GM18868 (cell line): Measurements from ENCODE around the gene TRRAP.

ENCODE experiments used
- ATAC-seq: cut with Tn5 transposase; IDR thresholded peaks from one replicate; pipeline ENCODE4 v1.9.1; 2021; ENCODE audit warnings: mild to moderate bottlenecking, moderate library complexity; ENCODE audit not compliant: unreplicated experiment

TRRAP gene

DNA sequence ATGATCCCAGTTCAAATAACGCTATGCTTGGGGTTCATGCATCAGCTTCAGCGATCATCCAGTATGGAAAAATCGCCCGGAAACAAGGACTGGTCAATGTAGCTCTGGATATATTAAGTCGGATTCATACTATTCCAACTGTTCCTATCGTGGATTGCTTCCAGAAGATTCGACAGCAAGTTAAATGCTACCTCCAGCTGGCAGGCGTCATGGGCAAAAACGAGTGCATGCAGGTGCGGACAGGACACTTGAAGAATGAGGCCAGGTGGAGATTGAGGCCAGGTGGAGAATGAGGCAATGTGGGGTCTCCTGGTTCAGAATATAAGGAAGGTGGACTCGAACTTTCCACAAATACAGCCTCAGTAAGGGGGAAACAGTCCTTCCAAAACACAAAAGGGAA lies 105.8 kb downstream of the TRRAP start:
- no peak for ATAC-seq

DNA sequence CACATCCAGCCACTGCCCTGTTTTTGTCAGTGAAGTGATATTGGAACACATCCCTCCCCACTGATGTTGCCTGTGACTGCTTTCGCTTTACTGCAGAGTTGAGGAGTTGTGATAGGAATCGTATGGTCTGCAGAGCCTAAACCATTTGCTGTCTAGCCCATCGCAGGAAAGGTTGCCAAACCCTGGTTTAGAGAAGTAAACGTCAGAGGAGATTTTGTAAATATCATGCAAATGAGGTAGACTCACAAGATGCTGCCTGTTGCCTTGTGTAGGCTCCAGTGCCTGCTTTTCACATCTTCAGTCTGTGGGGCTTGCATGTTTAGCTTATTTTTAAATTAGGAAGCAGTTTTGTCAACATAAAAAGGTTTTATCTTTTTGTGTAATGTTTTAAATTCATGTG lies 107.1 kb downstream of the TRRAP start:
- no peak for ATAC-seq

DNA sequence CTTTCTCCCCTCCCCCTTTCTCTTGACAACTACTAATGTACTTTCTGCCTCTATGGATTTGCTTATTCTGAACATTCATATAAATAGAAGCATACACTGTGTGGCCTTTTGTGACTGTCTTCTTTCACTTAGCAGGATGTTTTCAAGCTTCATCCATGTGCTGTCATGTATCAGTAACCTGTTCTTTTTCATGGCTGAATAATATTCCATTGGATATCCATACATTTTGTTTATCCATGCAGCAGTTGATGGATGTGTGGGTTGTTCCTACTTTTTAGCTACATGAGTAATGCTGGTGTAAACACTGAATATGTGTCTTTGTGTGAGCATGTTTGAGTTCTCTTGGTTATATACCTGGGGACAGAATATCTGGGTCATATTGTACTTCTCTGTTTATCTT lies 107.6 kb downstream of the TRRAP start:
- ATAC-seq = no peak

DNA sequence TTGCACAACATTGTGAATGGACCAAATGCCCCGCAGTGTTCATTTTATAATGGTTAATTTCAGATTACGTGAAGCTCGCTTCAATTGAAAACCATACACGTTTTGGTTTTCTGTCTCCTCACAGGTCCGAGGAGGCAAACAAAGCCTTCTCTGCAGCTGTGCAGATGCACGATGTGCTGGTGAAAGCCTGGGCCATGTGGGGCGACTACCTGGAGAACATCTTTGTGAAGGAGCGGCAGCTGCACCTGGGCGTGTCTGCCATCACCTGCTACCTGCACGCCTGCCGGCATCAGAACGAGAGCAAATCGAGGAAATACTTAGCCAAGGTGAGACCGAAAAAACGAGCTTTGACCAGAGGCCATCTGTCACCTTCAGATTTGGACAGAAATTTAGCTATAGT lies 110.3 kb downstream of the TRRAP start:
- ATAC-seq = no peak

DNA sequence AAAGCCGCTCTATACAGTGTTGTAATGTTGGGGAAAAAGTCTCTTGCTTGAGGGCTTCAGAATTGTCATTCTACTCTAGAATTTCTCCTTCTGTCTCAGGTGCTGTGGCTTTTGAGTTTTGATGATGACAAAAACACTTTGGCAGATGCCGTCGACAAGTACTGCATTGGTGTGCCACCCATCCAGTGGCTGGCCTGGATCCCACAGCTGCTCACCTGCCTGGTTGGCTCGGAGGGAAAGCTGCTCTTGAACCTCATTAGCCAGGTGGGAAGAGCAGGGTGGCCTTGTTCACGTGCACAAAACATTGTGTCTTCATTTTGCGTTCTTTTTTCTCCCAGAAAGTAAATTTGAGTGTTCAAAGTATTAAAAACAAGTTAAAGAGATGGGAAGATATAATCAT lies 112.0 kb downstream of the TRRAP start:
- ATAC-seq = no peak

DNA sequence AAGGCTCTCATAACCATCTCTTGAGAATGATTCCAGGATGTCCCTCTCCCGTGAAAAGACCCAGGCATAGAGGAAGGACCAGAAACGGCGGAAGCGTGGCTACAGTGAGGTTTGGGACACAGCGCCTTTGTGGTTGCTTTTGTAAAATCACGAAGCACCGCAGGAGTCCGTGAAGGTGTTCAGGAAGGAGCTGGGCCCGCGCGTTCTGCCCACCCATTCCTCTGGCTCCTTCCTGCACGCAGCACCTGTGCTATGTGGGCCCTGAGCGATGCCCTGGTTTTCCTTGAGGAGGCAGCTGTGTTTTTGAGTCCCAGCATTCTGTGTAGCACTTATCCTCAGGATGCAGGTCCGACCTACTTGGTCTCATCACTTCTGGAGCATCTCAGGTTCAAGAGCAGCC lies 112.8 kb downstream of the TRRAP start:
- ATAC-seq = no peak

DNA sequence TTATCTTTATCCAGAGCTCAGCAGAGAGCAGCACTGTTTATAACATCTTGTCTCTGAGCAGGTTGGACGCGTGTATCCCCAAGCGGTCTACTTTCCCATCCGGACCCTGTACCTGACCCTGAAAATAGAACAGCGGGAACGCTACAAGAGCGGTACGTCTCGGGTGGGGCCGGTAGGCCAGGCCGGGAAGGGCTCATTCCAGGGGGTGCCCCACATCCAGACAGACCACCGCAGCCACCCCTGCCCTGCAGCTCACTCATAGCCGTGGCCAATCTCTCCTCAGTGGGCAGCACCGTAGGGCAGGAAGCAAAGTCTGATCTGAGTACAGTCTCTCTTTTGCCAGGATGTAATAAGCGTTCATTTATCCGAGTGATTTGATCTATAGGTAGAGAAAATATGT lies 113.7 kb downstream of the TRRAP start:
- no peak for ATAC-seq

DNA sequence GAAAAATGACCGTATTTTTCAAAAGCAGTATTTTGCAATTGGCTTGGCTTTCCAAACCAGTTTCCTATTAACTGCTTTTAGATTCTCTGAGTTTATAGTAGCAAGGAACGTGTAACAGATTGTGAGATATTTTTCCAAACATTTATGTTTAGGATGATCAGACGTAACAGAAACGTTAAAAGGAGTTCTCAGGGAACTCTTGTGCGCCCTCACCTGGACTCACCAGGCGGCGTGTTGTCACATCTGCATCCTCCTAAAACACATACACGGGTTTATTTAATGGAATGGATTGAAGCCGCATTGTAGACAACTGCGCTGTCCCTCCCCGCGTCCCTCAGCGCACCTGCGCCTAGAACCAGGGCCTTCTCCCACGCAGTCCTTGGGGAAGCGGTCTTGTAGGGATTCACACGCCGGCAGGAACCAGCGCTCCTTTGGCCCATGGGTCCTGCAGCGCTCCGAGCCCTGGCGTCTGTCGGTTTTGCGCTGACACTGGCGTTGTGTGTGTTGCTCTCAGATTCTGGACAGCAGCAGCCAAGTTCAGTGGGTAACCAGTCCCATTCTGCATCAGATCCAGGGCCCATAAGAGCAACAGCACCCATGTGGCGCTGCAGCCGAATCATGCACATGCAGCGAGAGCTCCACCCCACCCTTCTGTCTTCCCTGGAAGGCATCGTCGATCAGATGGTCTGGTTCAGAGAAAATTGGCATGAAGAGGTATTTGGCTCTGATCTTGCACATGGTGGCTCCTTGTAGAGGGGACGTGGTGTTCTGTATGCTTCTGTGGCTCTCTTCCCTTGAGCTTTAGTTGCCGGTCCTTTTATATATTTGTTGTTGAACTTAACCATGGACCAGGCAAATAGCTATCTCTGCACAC lies 114.9 kb downstream of the TRRAP start:
- no peak for ATAC-seq

DNA sequence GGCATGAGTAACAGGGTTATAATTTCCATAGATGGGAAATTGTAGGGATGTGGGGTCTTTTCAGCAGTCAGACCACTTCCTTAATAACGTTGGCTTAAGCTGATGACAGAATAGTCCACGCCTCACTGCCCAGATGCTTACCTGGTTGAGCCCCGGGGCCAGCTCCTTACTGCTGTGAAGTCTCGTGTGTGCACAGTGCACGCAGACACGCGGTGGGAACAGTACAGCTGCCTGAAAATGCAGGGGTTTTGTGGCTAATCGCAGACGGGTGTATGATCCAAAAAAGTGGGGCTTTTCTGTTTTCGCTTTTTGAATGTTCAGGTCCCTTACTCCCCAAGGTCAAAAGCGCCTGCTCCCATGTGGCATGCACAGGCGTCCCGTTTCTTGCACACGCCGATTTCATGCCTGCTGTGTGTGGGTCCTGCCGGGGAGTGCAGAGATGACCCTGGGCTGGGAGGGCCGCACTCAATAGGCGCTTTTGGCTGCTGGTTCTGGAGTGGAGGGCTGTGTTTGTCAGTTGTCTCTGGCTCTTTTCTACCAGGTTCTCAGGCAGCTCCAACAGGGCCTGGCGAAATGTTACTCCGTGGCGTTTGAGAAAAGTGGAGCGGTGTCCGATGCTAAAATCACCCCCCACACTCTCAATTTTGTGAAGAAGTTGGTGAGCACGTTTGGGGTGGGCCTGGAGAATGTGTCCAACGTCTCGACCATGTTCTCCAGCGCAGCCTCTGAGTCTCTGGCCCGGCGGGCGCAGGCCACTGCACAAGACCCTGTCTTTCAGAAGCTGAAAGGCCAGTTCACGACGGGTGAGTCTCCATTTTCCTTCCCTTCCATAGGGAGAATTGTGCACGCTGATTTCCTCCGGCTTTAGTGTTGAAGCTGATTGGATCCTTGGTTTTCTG lies 116.0 kb downstream of the TRRAP start:
- no peak for ATAC-seq

DNA sequence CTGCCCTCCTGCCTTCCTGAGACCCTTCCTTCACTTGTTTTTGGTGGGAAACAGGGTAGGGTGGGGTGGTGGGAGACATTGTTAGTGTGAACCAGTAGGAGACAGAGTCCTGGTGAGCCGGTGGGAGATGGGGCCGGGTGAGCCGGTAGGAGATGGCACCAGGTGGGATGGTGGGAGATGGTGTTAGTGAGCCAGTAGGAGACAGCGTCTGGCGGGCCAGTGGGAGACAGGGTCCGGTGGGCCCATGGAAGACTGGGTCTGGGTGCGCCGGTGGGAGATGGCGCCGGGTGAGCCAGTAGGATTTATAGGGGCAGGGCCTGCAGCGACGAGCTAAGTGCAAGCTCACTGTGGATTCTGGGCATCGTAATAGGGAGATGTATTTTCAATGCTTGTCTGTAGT lies 116.8 kb downstream of the TRRAP start:
- no peak for ATAC-seq

DNA sequence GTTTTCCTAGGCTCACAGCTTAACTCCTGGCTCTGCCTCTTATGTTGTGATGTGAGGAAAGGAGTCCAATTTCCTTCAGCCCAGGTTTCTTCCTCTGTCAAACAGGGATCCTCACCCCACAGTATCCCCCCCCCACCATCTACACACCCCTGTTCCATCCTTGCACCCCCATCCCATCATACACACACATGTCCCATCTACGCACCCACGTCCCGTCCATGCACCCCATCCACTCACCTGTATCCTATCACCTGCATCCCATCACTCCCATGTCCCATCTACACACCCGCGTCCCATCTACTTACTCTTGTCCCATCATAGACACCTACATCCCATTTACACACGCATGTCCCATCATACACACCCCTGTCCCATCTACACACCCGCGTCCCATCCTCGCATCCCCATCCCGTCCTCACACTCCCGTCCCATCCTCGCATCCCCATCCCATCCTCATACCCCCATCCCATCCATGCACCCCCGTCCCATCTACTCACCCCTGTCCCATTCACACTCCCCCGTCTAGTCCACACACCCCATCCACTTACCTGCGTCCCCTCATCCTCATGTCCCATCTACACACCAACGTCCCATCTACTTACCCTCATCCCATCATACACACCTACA lies 117.3 kb downstream of the TRRAP start:
- ATAC-seq = no peak

DNA sequence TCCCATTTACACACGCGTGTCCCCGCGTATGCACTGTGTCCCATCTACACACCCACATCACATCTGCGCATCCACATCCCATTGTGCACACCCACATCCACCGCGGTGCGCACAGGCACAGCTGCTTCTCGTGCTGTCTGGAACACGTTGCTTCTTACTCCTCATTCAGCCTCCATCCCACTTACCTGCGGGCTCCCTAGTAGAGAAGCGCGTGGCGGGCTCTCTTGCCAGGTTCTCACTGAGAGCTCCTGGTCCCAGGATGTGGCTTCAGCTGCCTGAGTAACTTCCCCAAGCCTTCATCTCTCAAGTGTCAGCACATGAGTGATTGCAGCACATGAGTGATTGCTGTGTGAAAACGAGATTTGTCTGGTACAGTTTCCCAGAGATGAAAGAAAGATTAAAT lies 117.8 kb downstream of the TRRAP start:
- ATAC-seq = peak; percentile 79

DNA sequence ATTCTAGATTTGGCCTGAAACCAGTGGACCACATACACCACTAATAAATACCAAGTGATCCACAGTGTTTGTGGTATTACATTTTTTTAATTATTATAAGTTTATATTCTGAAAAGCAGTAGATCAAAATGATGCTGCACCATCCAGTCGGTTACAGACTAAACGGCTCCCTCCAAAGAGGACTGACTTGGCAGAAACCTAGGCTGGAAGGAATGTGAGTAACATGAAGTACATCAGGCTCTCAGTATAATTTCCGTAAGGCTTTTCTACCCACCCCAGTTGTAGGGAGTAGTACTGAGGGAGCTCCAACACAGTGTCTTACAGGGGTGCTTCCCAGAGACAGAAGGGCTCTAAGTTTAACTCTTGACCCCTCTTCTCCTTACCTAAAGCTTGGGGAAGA lies 119.5 kb downstream of the TRRAP start:
- ATAC-seq = no peak

DNA sequence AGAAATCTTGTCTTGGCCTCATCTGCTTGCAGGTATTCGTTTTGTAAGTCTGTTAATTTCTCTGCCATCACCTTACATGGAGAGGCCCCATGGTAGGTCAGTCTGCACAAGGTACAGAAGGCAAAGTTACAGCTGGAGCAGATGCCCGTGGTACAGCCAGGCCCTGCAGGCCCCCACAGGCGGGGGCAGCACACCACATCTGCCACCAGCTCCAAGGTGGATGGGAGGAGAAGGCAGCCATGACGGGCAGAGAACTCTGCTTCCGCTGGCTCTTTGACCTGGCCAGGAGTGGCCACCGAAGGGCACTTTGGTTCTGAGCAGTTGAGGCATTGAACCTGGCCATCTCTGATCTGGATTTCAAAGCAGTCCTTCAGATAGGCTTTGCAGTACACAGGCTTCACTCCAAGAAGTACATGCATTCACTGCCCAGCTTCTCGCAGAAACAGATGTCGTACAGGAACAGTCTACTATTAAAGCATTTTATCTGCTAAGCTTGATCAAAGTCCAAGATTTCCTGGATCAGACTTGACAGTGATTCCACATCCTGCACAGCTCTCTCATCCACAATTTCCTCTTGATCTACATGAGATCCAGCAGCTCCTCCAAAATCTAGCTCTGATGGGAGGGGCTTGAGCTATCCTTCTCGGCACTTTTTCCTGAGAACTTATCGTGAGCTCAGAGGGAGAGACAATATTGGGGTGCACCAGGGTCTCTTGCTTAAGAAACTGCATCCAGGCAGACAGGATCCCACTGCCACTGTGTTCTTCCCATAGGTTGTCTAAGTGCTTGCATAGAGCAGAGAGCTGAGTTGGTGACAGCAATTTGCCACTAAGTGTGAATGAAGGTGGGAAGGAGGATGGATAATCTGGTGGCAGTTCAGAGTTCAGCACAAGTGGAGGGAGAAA lies 120.7 kb downstream of the TRRAP start:
- ATAC-seq = no peak

DNA sequence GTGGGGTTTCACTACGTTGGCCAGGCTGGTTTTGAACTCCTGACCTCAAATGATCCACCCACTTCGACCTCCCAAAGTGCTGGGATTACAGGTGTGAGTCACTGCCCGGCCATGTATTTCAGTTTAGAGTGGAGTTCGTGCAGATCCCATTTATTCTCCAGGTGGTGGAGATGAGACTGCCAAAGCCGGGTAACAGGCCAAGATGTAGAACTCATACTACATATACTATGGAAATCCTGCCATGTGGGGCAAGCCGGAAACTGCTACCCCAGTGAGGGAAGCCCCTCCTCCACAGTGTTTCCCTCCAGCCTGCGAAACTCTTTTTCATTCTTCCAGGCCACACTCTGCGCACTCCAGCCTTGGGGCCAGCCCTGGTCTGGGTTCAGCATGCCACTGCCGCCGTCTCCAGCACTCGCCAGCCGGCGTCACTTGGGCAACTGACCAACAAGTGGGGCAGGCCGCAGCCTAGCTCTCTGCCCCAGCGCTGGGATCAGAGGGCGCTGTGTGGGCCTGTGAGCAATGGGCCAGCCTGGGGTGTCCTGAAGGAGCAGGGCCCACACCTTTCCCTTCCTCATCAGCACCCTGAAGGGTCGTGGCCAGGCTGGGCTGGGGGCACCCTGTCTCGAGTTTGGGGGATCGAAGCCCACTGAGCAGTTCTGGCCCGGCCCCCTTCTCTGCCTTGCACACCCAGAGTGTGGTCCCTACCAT lies 122.0 kb downstream of the TRRAP start:
- no peak for ATAC-seq

DNA sequence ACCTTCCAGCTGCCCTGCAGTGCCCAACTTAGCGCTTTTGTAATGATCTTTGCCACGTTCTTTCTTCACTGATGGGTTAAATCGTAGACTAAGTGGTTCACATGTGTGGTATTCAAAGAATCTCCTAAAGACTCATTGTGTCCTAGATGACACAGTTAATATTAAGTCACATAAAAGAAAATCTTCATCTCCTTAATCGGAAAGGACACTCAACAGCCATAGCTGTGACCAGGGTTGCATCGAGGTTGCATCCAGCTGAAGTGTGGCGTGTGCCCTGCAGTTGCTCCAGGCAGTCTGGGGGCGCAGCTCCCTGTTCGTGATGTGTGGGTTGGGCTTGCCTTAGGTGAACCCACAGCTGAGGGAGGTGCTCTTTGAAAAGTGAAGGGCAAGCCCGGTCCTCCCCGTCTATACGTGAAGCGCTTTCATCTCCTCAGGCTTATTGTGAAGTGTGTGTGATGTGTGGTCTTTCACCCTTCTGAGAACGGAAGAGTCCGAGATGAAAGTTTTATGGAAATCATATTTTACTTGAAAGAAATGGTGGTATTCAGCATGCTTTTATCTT lies 122.7 kb downstream of the TRRAP start:
- no peak for ATAC-seq

DNA sequence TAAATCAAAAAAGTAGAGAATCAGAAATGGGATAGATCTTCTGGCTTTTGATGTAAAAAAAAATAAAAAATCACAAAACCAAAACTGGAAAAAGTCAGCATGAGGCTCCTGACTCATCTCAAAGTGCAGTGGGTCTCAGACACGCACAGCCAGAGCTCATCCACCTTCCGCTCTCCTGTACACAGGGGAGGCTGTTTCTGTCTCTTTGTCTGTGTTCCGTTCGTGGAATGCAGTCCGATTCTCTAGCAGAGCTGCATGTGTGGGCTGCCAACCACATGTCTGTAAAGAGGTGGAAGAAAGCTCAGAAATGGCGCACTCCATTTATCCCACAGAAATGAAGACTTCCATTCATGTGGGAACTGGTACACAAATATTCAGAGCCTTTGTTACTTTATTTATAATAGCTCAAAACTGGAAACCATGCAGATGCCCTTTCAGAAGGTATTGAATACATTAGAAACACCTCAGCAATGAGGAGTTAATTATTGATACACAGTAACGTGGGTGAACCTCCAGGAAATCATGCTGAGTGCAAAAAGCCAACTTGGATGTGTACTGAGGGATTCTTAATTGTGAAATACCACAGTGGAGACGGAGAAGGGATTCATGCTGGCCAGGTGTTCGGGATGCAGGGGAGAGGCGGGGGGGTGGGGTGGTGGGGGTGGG lies 123.3 kb downstream of the TRRAP start:
- no peak for ATAC-seq

DNA sequence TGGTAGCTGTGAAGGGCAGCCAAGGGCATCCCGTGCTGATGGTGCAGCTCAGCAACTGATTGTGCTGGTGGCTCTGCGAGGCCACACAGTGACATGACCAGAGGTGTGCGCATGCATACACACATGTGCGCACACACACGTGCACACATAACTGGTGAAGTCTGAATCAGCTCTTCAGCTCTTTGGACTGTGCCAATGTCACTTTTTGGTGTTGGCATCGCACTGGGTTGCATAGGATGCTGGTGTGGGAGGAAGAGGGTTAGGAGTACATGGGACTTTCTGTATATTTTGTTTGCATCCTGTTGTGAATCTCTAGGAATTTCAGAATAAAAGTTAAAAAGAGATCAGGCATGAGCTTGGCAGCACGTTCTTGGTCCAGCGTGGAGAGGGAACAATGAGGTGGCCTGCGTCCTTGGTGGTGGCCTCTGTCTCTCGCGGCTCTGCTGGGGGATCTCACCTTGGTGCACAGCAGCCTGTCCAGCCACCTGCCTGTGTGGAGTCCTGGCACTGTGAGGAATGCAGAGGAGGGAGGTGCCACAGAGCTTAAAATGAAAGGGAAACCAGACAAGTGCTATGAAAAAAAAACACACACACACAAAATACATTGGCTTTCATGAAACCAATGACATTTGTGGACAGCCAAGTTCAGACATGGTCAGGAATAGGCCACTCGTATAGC lies 124.0 kb downstream of the TRRAP start:
- no peak for ATAC-seq

DNA sequence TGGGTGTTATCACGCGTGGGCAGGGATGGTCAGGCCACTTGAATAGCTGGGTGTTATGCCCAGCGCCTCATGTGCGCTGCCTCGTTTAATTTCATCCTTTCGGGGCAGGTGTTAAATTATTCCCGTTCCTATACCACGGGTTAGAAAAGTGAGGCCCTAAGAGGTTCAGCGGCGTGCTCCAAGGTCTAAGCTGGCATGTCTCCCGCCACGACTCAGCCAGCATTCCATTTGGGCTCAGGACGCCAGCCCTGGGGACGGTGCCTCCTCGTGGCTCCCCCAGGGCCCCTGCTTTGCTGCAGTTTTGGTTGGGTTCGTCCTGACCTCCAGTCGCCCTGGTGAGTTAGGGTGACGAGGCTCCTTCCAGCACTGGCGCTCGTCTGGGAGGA lies 124.5 kb downstream of the TRRAP start:
- ATAC-seq = no peak
